HG02610 (cell line): Measurements from ENCODE around the gene MYL4.
"Not testable (repeated sequence)": the region's sequence is repeated elsewhere in the genome, so short reads cannot be mapped to it uniquely, and the experiment has no call there.

ENCODE experiments used
- ATAC-seq: cut with Tn5 transposase; IDR thresholded peaks from one replicate; pipeline ENCODE4 v1.9.1; 2021; ENCODE audit warnings: mild to moderate bottlenecking, moderate library complexity; ENCODE audit not compliant: unreplicated experiment

MYL4 gene

DNA sequence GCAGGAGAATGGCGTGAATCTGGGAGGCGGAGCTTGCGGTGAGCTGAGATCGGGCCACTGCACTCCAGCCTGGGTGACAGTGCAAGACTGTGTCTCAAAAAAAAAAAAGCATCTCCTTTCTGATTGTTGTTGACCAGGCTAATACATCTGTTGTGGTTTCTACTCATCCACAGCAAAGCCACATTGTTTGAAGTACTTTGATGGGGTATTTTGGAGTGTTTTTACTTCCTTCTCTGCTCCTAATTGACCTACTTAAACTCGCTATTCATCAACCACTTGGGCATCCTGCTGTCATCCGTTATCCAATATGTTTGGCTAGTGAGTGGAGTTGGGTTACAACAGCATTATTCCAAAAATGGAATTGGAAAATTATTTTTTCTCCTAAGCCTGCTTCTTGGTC is 16.6 kb upstream of the MYL4 start:
- ATAC-seq = peak; percentile 26

DNA sequence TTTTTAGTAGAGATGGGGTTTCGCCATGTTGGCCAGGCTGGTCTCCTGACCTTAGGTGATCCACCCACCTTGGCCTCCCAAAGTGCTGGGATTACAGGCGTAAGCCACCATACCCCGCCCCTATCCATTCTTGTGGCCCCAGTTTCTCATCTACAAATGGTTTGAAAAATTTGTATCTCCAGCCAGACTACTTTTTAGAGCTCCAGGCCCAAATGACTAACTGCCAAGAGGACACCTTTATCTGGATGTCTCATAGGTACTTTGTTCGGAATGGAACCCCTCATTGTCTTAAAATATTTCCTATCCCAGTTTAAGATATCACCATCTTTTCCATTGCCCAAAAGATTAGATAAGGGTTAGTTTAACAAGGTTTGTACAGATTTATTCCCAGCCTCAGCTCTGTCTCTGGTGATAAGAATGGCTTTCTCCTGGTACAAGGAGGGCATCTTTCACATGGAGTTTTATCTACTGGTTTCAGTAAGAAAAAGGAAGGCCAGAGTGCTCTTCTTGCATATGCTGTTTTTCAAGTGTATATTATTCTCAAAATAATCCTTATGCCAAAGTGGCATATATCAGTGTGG is 15.1 kb upstream of the MYL4 start:
- no peak for ATAC-seq

DNA sequence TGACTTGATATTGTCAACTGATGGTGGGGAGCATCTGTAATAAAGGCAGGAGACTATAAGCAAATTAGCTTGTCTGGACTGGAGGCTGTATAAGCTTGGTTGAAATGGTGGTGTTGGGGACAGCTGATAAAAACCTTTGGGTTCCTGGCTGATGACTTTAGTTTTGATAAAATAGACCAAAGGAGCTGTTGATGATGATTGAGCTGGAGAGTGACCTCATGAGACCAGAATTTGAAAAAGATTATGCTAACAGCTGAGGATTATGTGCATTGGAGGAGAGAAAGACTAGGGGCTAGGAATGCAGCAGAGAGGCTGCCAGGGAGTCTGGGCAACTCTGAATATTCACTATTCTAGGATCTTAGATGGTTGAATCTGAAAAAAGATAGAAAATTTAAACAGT is 11.3 kb upstream of the MYL4 start:
- ATAC-seq = no peak

DNA sequence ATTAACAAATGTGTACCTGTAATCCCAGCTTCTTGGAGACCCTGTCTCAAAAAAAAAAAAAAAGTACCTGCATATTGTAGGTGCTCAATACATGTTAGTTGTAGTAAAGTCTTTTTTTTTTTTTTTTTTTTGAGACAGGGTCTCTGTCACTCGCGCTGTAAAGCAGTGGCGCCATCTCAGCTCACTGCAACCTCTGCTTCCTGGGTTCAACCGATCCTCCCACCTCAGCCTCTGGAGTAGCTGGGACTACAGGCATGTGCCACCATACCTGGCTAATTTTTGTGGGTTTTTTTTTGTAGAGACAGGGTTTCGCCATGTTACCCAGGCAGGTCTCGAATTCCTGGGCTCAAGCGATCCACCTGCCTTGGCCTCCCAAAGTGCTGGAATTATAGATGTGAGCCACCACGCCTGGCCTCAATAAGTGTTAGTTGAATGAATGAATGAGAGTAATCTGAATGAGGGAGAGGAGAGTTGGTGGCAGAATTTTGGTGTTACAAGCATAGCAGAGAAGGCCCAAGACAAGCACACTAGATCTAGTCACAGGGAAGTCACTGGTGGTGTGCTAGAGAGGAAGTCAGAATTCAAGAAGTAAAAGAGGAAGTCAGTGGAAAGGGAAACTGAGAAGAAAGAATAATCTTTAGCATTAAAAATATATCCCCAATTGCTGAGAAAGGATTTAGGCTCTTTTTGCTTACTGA is 9.4 kb upstream of the MYL4 start:
- ATAC-seq = peak; percentile 45

DNA sequence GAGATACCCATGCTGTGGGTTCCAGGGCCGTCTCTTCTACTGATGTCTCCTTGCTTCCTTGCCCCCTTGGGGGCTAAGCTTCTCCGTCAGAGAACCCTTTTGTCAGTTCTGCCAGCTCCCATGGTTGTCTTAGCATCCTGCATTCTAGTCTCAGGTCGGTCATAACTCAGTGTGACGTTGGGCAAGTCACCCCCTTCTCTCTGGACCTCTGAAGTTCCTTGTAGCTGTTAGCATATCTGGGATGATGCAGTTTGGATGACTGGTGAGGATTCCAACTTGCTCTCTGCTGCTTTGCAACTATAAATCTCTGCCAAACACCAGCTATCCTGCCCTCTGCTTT is 8.9 kb upstream of the MYL4 start:
- no peak for ATAC-seq

DNA sequence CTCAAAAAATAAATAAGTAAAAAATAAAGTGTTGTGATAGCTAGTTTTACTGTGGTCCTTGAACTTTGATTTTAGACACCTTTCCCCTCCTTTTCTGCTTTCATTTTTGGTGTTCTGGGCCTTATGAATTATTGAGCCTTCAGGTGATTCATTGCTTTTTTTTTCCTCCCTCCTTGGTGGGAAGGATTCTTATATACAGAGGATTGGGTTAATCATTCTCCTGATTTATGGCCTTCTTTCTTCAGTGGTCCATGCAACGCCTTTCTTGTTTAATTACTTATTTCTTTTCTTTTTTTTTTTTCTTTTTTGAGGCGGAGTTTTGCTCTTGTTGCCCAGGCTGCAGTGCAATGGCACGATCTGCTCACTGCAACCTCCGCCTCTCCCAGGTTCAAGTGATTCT is 8.0 kb upstream of the MYL4 start:
- ATAC-seq = no peak

DNA sequence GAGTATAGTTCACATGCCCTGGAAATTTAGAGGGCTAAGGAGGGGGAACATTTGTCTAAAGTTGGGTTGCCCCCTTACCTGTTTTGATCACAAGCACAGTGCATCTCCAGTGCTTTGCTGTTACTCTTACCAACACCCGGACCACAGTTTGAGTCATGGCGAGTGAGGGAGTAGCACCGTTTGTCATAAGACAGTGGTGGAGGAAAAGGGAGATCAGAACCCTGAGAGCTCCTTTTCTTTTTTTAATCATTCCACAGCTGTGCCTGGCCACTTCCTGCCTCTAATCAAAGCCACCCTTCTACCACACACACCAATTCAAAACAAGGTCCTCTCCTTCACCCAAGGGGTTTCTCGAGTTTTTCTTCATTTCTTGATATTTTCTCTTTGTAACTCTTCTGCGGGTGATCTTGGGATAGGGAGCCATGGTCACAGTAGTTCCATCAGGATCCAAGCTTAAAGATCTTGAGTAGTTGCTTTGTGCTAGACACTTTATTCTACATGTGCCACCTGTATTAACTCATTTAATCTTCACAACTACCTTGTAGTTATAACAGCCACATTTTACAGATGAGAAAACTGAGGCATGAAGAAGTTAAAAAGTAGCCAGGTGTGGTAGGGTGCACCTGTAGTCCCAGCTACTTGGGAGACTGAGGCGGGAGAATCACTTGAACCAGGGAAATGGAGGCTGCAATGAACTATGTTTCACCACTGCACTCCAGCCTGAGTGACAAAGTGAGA is 5.0 kb upstream of the MYL4 start:
- ATAC-seq = no peak

DNA sequence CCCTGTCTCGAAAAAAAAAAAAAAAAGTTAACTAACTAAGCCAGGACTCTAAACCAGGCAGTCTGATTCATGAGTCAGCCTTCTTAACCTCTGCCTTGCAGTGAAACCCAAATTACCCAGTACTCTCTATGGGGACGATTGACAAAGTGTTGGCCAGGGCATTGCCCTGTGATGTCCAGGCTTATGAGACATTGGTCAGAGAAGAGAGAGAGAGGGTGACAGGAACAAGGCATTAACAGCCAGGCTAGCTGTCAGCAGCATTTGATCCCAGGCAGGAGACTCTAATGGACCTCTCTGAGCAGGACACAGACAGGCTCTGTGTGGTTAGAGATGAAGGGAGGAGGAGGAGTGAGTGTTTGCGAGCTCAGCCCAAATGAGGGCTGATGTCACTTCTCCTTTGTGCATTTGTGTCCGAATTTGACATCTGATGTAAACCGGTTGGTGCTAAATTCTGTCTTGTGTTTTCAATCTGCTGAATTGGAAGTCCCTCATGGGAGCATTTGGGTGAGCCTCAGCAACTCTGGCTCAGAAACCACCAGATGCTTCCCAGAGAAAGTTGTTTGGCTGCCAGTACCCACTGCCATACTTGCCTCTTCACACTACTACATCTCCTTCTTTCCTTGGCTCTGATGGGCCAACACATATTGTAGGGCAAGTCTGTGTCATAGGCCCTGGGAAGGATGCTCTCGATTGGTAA is 4.3 kb upstream of the MYL4 start:
- ATAC-seq = peak; percentile 62

DNA sequence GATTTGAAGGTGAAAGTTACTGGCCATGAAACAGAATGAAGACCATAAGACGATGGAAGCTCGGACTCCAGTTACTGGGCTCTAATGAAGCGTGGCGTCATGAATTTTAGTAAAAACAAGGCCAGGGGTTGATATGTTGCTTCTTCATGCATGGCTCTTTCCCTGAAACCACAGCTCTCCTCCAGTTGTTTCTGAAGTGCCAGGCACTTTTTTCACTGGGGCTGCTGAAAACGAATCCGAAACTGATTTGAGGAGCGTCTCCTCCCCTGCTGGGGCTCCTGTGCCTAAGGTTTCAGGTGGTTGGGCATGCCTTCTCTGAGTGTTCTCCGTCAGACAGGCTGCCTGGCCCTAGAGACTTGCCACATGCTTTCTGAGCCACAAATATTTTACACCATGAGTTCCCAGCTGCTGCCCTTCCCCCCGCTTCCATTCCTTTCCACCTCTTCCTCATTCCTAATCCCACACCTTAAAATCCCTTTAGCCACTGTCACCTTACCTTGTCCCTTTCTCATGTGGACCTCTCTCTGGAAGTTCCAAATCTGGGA is 3.7 kb upstream of the MYL4 start:
- ATAC-seq = peak; percentile 43

DNA sequence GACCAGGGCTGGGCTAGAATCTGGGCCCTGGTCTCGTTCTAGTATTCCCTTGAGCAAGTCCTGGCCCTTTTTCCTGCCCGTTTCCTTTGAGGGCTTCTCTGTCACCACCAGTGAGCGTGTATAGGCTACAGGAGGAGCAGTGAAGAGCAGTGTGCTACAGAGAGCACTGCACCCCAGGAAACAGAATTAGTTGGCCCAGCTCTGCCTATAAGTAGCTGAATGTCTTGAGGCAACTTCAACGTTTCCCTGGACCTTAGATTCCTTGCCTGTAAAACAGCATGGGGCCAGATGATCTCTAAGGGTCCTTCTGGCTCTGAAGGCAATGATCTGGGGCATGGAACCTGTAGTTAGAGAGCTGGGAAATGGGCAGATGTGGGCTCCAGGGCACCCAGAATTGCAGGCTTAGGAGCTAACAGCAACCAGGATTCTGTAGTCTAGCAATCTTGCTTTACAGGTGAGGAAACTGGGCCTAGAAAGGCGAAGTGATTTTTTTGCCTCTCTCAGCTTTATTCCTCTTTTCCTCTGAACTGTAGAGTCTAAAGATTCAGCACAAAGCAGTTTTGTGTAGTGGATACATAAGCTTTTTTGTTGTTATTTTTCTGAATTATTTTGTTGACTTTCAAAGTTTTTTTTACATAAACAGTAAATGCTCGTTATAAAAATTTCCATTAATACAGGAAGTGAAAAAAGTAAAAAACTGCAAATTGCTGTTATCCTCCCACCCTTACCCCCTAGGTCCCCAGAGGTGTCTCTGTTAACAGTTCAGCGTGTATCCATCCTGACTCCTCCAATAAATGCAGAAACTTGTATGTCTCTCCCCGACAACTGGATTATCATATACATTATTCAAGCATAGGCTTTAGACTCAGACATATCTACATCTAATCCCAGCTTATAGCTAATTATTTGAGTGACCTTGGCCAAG is 1.7 kb upstream of the MYL4 start:
- ATAC-seq = no peak

DNA sequence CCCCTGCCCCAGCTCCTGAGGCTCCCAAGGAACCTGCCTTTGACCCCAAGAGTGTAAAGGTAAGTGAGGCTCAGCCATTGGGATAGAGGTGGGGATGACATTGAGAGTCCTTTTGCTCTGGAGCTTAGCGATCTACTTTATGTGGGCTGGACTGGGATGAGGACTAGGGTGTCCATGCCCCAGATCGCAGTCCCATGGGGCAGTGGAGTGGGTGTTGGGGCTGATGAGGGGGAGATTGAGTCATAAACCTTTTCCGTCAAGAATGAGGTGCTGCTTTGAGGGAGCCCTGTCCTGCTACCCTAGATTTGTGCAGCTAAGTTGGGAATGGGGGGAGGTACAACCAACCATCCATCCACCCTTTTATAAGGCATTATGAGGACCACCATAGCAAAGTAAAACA is 351 bp downstream of the MYL4 start:
- ATAC-seq = no peak

DNA sequence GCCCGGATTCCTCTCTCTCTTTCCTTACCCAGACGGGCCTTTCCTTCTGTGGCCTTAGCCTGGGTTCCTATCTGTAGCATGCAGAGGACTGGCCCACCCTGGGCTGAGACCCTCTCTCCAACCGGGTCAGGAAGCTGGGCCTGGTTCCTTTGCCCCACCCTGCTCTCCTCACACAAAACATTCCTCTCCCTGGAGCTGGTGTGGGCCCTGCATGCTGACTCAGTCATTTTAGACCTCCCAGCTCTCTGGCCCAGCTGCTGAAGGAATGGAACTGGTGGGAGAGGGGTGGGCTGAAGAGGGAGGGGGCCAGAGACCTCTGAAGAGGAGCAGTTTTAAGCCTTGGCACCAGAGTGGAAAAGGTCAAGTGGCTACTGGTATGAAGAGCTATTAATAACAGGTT is 957 bp downstream of the MYL4 start:
- no peak for ATAC-seq

DNA sequence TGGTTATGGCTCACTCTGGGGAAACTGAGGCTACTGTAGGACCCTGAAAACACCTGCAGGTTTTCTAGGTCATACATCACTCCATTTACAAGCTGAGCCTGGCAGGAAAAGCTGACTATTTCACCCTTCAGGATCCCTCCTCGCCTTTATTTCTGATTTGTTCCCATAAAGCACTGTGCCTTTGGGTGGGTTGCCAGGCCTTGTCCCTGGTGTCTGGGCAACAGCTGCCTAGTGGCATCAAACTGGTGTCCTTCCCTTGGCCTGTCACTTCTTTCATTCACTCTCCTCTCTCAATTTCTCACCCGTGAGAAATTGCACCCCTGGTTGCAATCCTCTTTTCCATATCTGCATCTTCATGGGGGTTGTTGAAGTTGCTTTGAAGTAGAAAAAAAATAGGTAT is 1.6 kb downstream of the MYL4 start:
- ATAC-seq = no peak

DNA sequence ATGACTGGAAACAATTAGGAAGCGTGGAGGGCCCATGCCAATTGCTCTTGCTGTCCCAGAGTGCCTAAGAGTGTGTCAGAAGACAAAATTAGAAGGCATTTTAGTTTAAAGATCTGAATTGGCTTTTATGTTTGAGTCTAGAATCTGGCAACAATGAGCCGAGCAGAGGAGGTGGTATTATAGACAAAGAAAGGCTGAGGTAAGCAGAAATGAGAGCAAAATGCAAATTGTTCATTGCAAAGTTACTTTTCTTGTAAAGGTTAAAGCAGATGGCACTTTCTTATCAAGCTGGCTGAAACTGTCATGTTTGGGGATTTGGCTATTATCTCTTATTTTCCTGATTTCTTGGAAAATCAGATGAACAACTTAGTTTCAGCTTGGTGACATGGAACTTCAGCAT is 3.3 kb downstream of the MYL4 start:
- ATAC-seq = no peak

DNA sequence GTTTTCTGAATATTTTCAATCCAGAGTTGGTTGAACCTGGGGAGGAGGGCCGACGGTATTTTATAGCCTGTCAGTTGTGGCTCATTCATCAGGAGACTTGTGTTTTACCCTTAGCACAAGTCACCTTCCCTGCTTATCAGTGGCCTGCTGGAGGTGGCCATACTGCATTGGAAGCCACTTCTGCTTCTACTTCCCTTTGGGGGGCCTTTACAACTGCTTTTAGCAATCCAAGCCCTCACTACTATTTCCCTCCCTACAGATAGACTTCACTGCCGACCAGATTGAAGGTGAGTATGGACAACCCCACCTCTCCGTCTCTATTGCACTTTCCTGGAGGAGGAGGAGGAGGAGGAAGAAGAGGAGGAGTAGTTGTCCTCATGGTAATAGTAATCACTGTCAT is 4.4 kb downstream of the MYL4 start:
- no peak for ATAC-seq

DNA sequence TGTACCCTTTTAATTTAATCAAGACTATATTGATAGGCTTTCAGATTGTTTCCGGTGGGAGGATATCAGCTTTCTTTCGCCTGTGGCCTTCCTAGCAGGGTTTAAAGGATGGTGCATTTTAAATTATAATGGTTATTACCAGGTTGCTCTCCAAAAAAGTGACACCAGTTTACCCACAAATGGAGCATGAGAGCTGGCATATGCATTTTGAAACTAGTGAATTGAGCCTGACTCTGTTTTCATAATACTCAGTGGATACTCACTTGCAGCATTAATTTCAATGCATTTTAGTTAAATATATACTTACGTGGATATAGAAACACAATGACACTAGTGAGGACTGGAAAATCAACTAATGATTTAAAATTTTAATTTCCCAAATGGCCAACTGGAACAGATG is 5.8 kb downstream of the MYL4 start:
- no peak for ATAC-seq

DNA sequence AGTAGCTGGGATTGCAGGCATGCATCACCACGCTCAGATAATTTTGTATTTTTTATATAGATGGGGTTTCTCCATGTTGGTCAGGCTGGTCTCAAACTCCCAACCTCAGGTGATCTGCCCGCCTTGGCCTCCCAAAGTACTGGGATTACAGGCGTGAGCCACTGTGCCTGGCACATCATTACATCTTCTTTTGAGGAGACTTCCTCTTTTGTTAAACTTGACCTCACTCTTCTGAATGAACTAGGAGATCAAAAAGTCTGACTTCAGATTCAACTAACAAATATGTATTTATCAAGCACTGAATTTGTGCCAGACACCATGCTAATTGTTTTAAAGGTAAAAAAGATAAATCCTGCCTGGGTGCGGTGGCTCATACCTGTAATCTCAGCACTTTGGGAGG is 7.7 kb downstream of the MYL4 start:
- not testable (repeated sequence) for ATAC-seq

DNA sequence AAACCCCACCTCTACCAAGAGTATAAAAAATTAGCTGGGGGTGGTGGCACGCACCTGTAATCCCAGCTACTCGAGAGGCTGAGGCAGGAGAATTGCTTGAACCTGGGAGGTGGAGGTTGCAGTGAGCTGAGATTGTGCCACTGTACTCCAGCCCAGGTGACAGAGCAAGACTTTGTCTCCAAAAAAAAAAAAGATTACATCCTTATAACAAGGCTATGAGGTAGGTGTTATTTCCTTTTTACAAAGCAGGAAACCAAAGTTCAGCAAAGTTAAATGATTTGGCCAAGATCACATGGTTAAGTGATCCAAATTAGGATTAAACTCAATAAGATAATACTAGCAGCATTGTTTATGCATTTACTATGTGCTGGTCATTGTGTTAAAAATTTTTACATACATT is 8.1 kb downstream of the MYL4 start:
- not testable (repeated sequence) for ATAC-seq

DNA sequence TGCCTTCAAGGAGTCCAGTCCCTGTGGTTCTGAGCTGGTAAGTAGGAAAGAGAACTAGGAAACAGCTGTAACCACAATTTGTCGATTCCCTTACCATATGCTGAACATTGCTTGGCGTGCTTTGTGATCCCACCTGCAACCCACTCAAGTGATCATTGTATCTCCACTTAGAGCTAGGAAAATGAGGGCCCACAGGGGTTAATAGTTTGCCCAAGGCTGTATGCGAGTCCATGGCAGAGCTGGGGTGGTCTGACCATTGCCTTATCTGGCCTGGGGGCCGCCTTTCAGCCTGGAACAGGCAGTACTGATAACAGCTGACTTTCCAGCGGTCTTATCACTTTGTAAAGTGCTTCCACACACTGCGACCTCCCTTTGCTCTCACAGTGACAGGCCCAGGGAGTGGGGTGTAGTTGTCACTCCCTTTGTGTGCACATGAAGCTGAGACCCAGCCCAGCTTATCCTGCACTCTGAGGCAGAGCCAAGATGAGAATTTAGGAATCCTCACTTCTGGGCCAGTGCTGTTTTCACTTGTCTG is 9.8 kb downstream of the MYL4 start:
- ATAC-seq = no peak
